ENCODE measurements around the gene JAKMIP1. TPM values are rescaled to one million over a fixed set of nuclear protein-coding genes. Genes with fewer than 3 reads are reported as not detected.
"Not testable (repeated sequence)": the region's sequence is repeated elsewhere in the genome, so short reads cannot be mapped to it uniquely, and the experiment has no call there.

The JAKMIP1 gene
- total RNA-seq, 2 experiments from 2014 or later = 2.0 to 2.1 TPM

GRCh38 chr4:6008092-6008551 is 192.2 kb downstream of the JAKMIP1 start:
- no peaks in the 10 kb centered on the region for H3K27me3 ChIP-seq (ENCODE audit: control insufficient read depth in 1 of 2, insufficient read depth in 2 of 2, low read length in 2 of 2)
- H3K27ac ChIP-seq (ENCODE audit: low read depth in 1 of 2, low read length in 2 of 2) = no peak overlapping the region
- ATAC-seq (ENCODE audit: poor library complexity) = no peak
- POLR2A ChIA-PET = no interaction called here
- no peaks in the 10 kb centered on the region for H3K4me1 ChIP-seq (ENCODE audit: insufficient read depth, low read length)
- no peak for TF ChIP-seq CTCF (IDR thresholded peaks at IDR 0.05)
- CTCF ChIA-PET = no interaction called here
- H3K9me3 ChIP-seq (ENCODE audit: control insufficient read depth in 1 of 2, insufficient read depth in 1 of 2, low read length in 2 of 2) = peaks cover 0 to 3% of the 10 kb centered on the region in 2 experiments
- no peak for DNase-seq
- Mint-ChIP-seq H3K4me3 (no peak overlapping the region), H3K27me3 (peaks cover 46% of the 10 kb centered on the region), H3K4me1 (ENCODE audit: low read depth) (no peaks in the 10 kb centered on the region), H3K36me3 (ENCODE audit: low read depth) (no peaks in the 10 kb centered on the region), H3K9me3 (no peaks in the 10 kb centered on the region), H3K27ac (no peak overlapping the region)
- H3K4me3 ChIP-seq (ENCODE audit: low read length) = no peak overlapping the region
- H3K36me3 ChIP-seq (ENCODE audit: insufficient read depth, low read length) = no peaks in the 10 kb centered on the region
- intact Hi-C loops (cut with DNase I, micrococcal nuclease) = no loop called here

GRCh38 chr4:6005175-6005574 is 195.2 kb downstream of the JAKMIP1 start:
- Mint-ChIP-seq H3K9me3 (peaks cover 2% of the 10 kb centered on the region), H3K4me3 (no peak overlapping the region), H3K27ac (no peak overlapping the region), H3K4me1 (ENCODE audit: low read depth) (no peaks in the 10 kb centered on the region), H3K36me3 (ENCODE audit: low read depth) (no peaks in the 10 kb centered on the region), H3K27me3 (peaks cover 29% of the 10 kb centered on the region)
- H3K4me1 ChIP-seq (ENCODE audit: insufficient read depth, low read length) = no peaks in the 10 kb centered on the region
- ATAC-seq (ENCODE audit: poor library complexity) (no peak), DNase-seq (no peak)
- ChIA-PET CTCF (no interaction called here), POLR2A (no interaction called here)
- intact Hi-C loops (cut with DNase I, micrococcal nuclease) = no loop called here
- TF ChIP-seq CTCF (IDR thresholded peaks at IDR 0.05) = no peak
- H3K4me3 ChIP-seq (ENCODE audit: low read length) = no peak overlapping the region
- no peaks in the 10 kb centered on the region for H3K36me3 ChIP-seq (ENCODE audit: insufficient read depth, low read length)
- H3K27ac ChIP-seq (ENCODE audit: low read depth in 1 of 2, low read length in 2 of 2) = no peak overlapping the region
- no peaks in the 10 kb centered on the region for H3K27me3 ChIP-seq (ENCODE audit: control insufficient read depth in 1 of 2, insufficient read depth in 2 of 2, low read length in 2 of 2)
- H3K9me3 ChIP-seq (ENCODE audit: control insufficient read depth in 1 of 2, insufficient read depth in 1 of 2, low read length in 2 of 2) = peaks cover 0 to 14% of the 10 kb centered on the region in 2 experiments

- H3K4me1 ChIP-seq (ENCODE audit: insufficient read depth, low read length); H3K27ac Mint-ChIP-seq; H3K4me3 ChIP-seq (ENCODE audit: low read length); H3K4me3 Mint-ChIP-seq; H3K36me3 Mint-ChIP-seq (ENCODE audit: low read depth); H3K36me3 ChIP-seq (ENCODE audit: insufficient read depth, low read length); intact Hi-C loops (cut with DNase I, micrococcal nuclease); H3K27ac ChIP-seq (ENCODE audit: low read depth in 1 of 2, low read length in 2 of 2); H3K27me3 ChIP-seq (ENCODE audit: control insufficient read depth in 1 of 2, insufficient read depth in 2 of 2, low read length in 2 of 2); H3K4me1 Mint-ChIP-seq (ENCODE audit: low read depth); POLR2A ChIA-PET; H3K9me3 Mint-ChIP-seq; ATAC-seq (ENCODE audit: poor library complexity); DNase-seq; CTCF ChIA-PET: not testable (repeated sequence)
- H3K27me3 Mint-ChIP-seq = peaks cover 22% of the 10 kb centered on the region
- peaks cover 0 to 14% of the 10 kb centered on the region in 2 experiments for H3K9me3 ChIP-seq (ENCODE audit: control insufficient read depth in 1 of 2, insufficient read depth in 1 of 2, low read length in 2 of 2)
Measured at GRCh38 chr4:6003485-6003884, 196.9 kb downstream of the JAKMIP1 start.

GRCh38 chr4:6002926-6003325 is 197.4 kb downstream of the JAKMIP1 start:
- H3K36me3 Mint-ChIP-seq (ENCODE audit: low read depth) = no peaks in the 10 kb centered on the region
- H3K27ac ChIP-seq (ENCODE audit: low read depth in 1 of 2, low read length in 2 of 2) = no peak overlapping the region
- ChIA-PET CTCF (no interaction called here), POLR2A (no interaction called here)
- H3K36me3 ChIP-seq (ENCODE audit: insufficient read depth, low read length) = no peaks in the 10 kb centered on the region
- H3K27me3 ChIP-seq (ENCODE audit: control insufficient read depth in 1 of 2, insufficient read depth in 2 of 2, low read length in 2 of 2) = no peaks in the 10 kb centered on the region
- intact Hi-C loops (cut with DNase I, micrococcal nuclease) = no loop called here
- peaks cover 2% of the 10 kb centered on the region for H3K9me3 Mint-ChIP-seq
- H3K4me1 ChIP-seq (ENCODE audit: insufficient read depth, low read length) = no peaks in the 10 kb centered on the region
- no peak overlapping the region for H3K4me3 Mint-ChIP-seq
- H3K27me3 Mint-ChIP-seq = peaks cover 23% of the 10 kb centered on the region
- no peak overlapping the region for H3K27ac Mint-ChIP-seq
- ATAC-seq (ENCODE audit: poor library complexity) (no peak), DNase-seq (no peak)
- H3K9me3 ChIP-seq (ENCODE audit: control insufficient read depth in 1 of 2, insufficient read depth in 1 of 2, low read length in 2 of 2) = peaks cover 0 to 14% of the 10 kb centered on the region in 2 experiments
- no peak overlapping the region for H3K4me3 ChIP-seq (ENCODE audit: low read length)
- no peak for TF ChIP-seq CTCF (IDR thresholded peaks at IDR 0.05)
- no peaks in the 10 kb centered on the region for H3K4me1 Mint-ChIP-seq (ENCODE audit: low read depth)
